RWPE2 (cell line): ENCODE measurements around the gene SYNE1.

Experiments
- ATAC-seq: fragments of 200-7000 bp; cut with Tn5 transposase; 3 replicates; pipeline ENCODE4 v1.9.1; 2021; ENCODE audit warnings: low read depth
- DNase-seq: peaks from one replicate; pipeline ENCODE4 v3.0.0-alpha.2; 2020; ENCODE audit warnings: low spot score
- H3K27ac ChIP-seq: fragments of 450-650 bp; 2 replicates; pipeline ENCODE4 v1.5.1; 2017; ENCODE audit warnings: mild to moderate bottlenecking; ENCODE audit not compliant: poor library complexity, severe bottlenecking
- H3K27me3 ChIP-seq: fragments of 250-450 bp; sonication (Bioruptor Pico); 2 replicates; pipeline ENCODE4 v1.5.1; 2021; ENCODE audit warnings: mild to moderate bottlenecking, moderate library complexity; ENCODE audit not compliant: insufficient read depth, poor library complexity, severe bottlenecking
- H3K36me3 ChIP-seq: fragments of 250-450 bp; sonication (Bioruptor Pico); 2 replicates; pipeline ENCODE4 v1.5.1; 2020; ENCODE audit warnings: low read depth, mild to moderate bottlenecking, moderate library complexity
- H3K4me1 ChIP-seq: fragments of 250-450 bp; sonication (Bioruptor Pico); 2 replicates; pipeline ENCODE4 v1.5.1; 2021; ENCODE audit warnings: mild to moderate bottlenecking, moderate library complexity; ENCODE audit not compliant: insufficient read depth, poor library complexity, severe bottlenecking
- H3K4me3 ChIP-seq: fragments of 250-450 bp; sonication (Bioruptor Pico); 2 replicates; pipeline ENCODE4 v1.5.1; 2021; ENCODE audit warnings: mild to moderate bottlenecking, moderate library complexity; ENCODE audit not compliant: severe bottlenecking
- H3K9me3 ChIP-seq: fragments of 250-450 bp; sonication (Bioruptor Pico); 2 replicates; pipeline ENCODE4 v1.5.1; 2021; ENCODE audit warnings: mild to moderate bottlenecking, moderate library complexity; ENCODE audit not compliant: severe bottlenecking
- CTCF ChIP-seq: fragments of 450-650 bp; IDR thresholded peaks from one replicate; pipeline ENCODE4 v1.5.1; 2017; ENCODE audit warnings: mild to moderate bottlenecking, moderate library complexity; ENCODE audit not compliant: poor library complexity, severe bottlenecking

SYNE1 gene

GRCh38 chr6:152154559-152155356 is 482.4 kb downstream of the SYNE1 start:
- Histone ChIP-seq H3K27me3 (no peaks in the 10 kb centered on the region), H3K9me3 (no peaks in the 10 kb centered on the region), H3K4me3 (no peak overlapping the region), H3K36me3 (no peaks in the 10 kb centered on the region), H3K27ac (no peak overlapping the region), H3K4me1 (no peaks in the 10 kb centered on the region)
- no peak for TF ChIP-seq CTCF
- DNase-seq (no peak), ATAC-seq (no peak)

GRCh38 chr6:152151920-152152319 is 485.2 kb downstream of the SYNE1 start:
- H3K9me3 ChIP-seq, result no peaks in the 10 kb centered on the region
- no peaks in the 10 kb centered on the region for H3K4me1 ChIP-seq
- no peaks in the 10 kb centered on the region for H3K27me3 ChIP-seq
- no peak for DNase-seq
- no peak overlapping the region for H3K4me3 ChIP-seq
- no peak for TF ChIP-seq CTCF
- H3K27ac ChIP-seq, result no peak overlapping the region
- no peak for ATAC-seq
- no peaks in the 10 kb centered on the region for H3K36me3 ChIP-seq

- TF ChIP-seq CTCF, result no peak
- Histone ChIP-seq H3K27ac (no peak overlapping the region), H3K4me3 (no peak overlapping the region), H3K9me3 (no peaks in the 10 kb centered on the region), H3K4me1 (no peaks in the 10 kb centered on the region), H3K36me3 (no peaks in the 10 kb centered on the region), H3K27me3 (no peaks in the 10 kb centered on the region)
- ATAC-seq, result no peak
- no peak for DNase-seq
Measured at GRCh38 chr6:152150196-152150595, 487.0 kb downstream of the SYNE1 start.

GRCh38 chr6:152148412-152148811 is 488.8 kb downstream of the SYNE1 start:
- Histone ChIP-seq H3K27ac (no peak overlapping the region), H3K36me3 (no peaks in the 10 kb centered on the region), H3K9me3 (no peaks in the 10 kb centered on the region), H3K27me3 (no peaks in the 10 kb centered on the region), H3K4me1 (no peaks in the 10 kb centered on the region), H3K4me3 (no peak overlapping the region)
- no peak for DNase-seq
- TF ChIP-seq CTCF, result no peak
- no peak for ATAC-seq

GRCh38 chr6:152147269-152147668 is 489.9 kb downstream of the SYNE1 start:
- ATAC-seq, result no peak
- Histone ChIP-seq H3K36me3 (no peaks in the 10 kb centered on the region), H3K4me3 (no peak overlapping the region), H3K27ac (no peak overlapping the region), H3K27me3 (no peaks in the 10 kb centered on the region), H3K4me1 (no peaks in the 10 kb centered on the region), H3K9me3 (no peaks in the 10 kb centered on the region)
- DNase-seq, result no peak
- TF ChIP-seq CTCF, result no peak
